Body of pancreas (tissue), 4 donors: Measurements from ENCODE around the gene SDCBP2. TPM values are rescaled to one million over a fixed set of nuclear protein-coding genes. Genes with fewer than 3 reads are reported as not detected.

ENCODE experiments used
- ATAC-seq: fragments of 150-250 bp; one replicate; pipeline ENCODE4 v1.9.1; 2016
- DNase-seq, 4 donors: peaks; one replicate each; pipeline ENCODE4 v3.0.0-alpha.2; 2019
- H3K27ac ChIP-seq, 4 donors: fragments of 200-600 bp; sonication (generic); 1 replicate in 3 of 4; 2 replicates in 1 of 4; pipeline versions ENCODE4 v1.5.1 to v1.6.1; 2016 to 2019; ENCODE audit warnings: mild to moderate bottlenecking in 1 of 4, mixed read lengths in 1 of 4, moderate library complexity in 1 of 4
- H3K27me3 ChIP-seq, 2 donors: fragments of 200-600 bp; sonication (generic); one replicate each; pipeline ENCODE4 v1.6.0; 2016; ENCODE audit warnings: mild to moderate bottlenecking in 1 of 2
- H3K36me3 ChIP-seq, 2 donors: fragments of 200-600 bp; sonication (generic); replicated peaks in 1 of 2; 2 replicates each; pipeline ENCODE4 v1.5.1; 2016; ENCODE audit warnings: low read depth in 2 of 2; ENCODE audit not compliant: insufficient read depth in 1 of 2
- H3K4me1 ChIP-seq: fragments of 200-600 bp; sonication (generic); one replicate; pipeline ENCODE4 v1.6.0; 2016
- H3K4me3 ChIP-seq, 2 donors: fragments of 200-600 bp; sonication (generic); 1 replicate in 1 of 2; 2 replicates in 1 of 2; pipeline ENCODE4 v1.5.1; 2016 to 2019
- H3K9me3 ChIP-seq, 3 donors: fragments of 200-600 bp; sonication (generic); 1 replicate in 2 of 3; 2 replicates in 1 of 3; pipeline ENCODE4 v1.5.1; 2016
- POLR2A ChIP-seq, 3 donors: fragments of 450-650 bp; IDR thresholded peaks; one replicate each; pipeline ENCODE4 v1.6.1; 2016; ENCODE audit warnings: antibody characterized with exemption in 3 of 3, mild to moderate bottlenecking in 2 of 3
- WGBS, 2 donors: methylation state at CpG; one replicate each; pipeline ENCODE4 v1.1.5; 2017; 5-methylcytosine and 5-hydroxymethylcytosine counted together
- intact Hi-C: fragments of 100-400 bp; cut with DNase I; formaldehyde crosslinking; loops from one replicate; pipeline ENCODE4 v1.15.1; 2023
- total RNA-seq, 2 donors: library from RNA; depleted of rRNA; stranded (reverse); fragments of >200 nt; gene quantifications; one replicate each; pipeline ENCODE4 v1.1.0, GENCODE V29; 2016
- TF ChIP-seq, protein P1 (sequence below), 7 experiments: fragments of 450-650 bp in 4 of 7; fragments of 200-600 bp in 3 of 7; sonication (generic) in 3 of 7; IDR thresholded peaks; one replicate each; pipeline ENCODE4 v1.5.1; 2016 to 2019; ENCODE audit warnings: antibody characterized with exemption in 7 of 7

Gene SDCBP2
- total RNA-seq, 2 donors from 2014 or later = 14.8 to 20.0 TPM

DNA sequence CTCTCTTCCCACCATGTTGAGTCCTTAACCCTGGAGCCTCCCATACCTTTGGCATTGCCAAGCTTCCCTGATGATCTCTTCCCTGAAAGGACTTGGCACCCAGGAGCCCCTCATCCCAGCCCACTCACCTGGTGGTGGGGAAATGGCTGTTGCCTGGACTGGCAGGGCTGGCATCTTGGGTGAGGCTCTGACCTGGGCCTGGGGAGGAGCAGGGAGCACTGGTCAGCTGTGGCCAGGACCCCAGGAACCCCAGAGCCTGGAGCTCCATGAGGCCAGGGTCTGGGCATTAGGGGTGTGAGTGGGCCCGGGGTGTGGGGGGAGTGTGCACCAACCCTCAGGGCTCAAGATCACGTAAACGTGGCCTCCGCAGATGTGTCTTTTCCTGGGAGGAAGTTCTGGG is 9.5 kb downstream of the SDCBP2 start:
- Histone ChIP-seq H3K27me3 (no peaks in the 10 kb centered on the region), H3K4me3 (no peak overlapping the region), H3K36me3 (no peaks in the 10 kb centered on the region), H3K9me3 (no peaks in the 10 kb centered on the region), H3K27ac (no peak overlapping the region), H3K4me1 (no peaks in the 10 kb centered on the region)
- ATAC-seq (no peak), DNase-seq (no peak)
- intact Hi-C loops = no loop called here
- TF ChIP-seq, protein P1, sequence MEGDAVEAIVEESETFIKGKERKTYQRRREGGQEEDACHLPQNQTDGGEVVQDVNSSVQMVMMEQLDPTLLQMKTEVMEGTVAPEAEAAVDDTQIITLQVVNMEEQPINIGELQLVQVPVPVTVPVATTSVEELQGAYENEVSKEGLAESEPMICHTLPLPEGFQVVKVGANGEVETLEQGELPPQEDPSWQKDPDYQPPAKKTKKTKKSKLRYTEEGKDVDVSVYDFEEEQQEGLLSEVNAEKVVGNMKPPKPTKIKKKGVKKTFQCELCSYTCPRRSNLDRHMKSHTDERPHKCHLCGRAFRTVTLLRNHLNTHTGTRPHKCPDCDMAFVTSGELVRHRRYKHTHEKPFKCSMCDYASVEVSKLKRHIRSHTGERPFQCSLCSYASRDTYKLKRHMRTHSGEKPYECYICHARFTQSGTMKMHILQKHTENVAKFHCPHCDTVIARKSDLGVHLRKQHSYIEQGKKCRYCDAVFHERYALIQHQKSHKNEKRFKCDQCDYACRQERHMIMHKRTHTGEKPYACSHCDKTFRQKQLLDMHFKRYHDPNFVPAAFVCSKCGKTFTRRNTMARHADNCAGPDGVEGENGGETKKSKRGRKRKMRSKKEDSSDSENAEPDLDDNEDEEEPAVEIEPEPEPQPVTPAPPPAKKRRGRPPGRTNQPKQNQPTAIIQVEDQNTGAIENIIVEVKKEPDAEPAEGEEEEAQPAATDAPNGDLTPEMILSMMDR (IDR thresholded peaks at IDR 0.05) = no peak
- TF ChIP-seq POLR2A (IDR thresholded peaks at IDR 0.05) = no peak
- 74 to 80% methylated on average over 3 to 4 of the region's 4 CpGs for WGBS, 2 donors

DNA sequence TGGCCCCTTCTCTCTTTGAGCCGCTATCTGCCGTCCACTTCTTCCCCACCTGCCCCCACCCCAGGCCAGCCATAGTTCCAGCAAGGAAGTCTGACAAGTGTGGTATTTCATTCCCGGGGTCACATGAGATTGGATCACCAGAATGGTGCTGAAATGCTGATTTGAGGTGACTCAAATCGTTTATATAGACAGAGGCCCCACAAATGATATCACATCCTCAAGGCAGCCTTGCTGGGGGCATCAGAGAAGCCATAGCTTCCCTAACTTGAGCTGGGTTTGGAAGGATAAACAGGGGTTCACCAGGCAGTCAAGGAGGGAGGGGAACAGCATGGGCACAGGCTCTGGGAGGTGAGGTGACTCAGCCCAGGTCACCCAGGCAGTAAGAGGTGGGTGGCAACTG is 9.9 kb downstream of the SDCBP2 start:
- WGBS, 2 donors = 65 to 78% methylated on average over 4 of the region's 4 CpGs
- ATAC-seq = no peak
- H3K4me3 ChIP-seq = no peak overlapping the region
- no peak overlapping the region for H3K27ac ChIP-seq
- intact Hi-C loops = no loop called here
- no peaks in the 10 kb centered on the region for H3K27me3 ChIP-seq
- no peaks in the 10 kb centered on the region for H3K36me3 ChIP-seq
- TF ChIP-seq, protein P1 (IDR thresholded peaks at IDR 0.05) = no peak
- no peak for TF ChIP-seq POLR2A (IDR thresholded peaks at IDR 0.05)
- no peaks in the 10 kb centered on the region for H3K9me3 ChIP-seq
- no peaks in the 10 kb centered on the region for H3K4me1 ChIP-seq
- no peak for DNase-seq

DNA sequence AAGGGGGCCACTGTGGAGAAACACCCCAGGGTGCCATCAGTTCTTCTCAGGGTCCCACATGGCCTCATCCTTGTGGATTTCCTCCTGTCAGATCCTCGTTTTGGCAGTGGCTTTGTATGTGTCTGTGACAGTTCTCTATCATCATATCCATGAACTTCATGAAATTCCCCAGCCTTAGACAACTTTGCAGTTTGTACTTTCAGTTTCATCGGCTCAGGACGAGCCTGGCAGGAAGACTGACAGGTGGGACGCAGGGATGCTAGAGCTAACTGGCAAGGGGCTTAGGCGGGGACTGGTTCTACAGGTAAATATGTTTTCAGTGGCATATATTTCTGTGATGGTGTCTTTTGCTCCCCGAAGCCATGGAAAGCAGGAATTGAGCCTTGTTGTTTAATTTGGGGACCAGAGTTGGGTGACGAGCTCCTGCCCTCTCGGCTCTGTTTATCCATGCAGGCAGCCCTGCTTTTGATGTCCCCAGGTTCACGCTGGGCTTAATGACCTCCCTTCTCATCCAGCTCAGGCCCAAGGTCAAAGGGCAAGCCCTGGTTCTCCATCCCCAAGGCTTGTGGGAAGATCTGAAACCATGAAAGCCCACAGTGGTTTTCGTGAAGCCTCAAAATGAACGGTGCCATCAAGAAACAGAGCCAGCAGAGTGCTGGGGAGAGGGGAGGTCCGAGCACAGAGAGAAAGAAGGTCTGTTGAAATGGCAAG is 11.2 kb downstream of the SDCBP2 start:
- DNase-seq = no peak
- intact Hi-C loops = no loop called here
- H3K9me3 ChIP-seq = no peaks in the 10 kb centered on the region
- no peak for TF ChIP-seq POLR2A (IDR thresholded peaks at IDR 0.05)
- TF ChIP-seq, protein P1 (IDR thresholded peaks at IDR 0.05) = no peak
- H3K27me3 ChIP-seq = no peaks in the 10 kb centered on the region
- no peak overlapping the region for H3K27ac ChIP-seq
- H3K4me1 ChIP-seq = peaks cover 8% of the 10 kb centered on the region
- no peak overlapping the region for H3K4me3 ChIP-seq
- 50 to 62% methylated on average over 12 of the region's 12 CpGs for WGBS, 2 donors
- no peak for ATAC-seq
- no peaks in the 10 kb centered on the region for H3K36me3 ChIP-seq

DNA sequence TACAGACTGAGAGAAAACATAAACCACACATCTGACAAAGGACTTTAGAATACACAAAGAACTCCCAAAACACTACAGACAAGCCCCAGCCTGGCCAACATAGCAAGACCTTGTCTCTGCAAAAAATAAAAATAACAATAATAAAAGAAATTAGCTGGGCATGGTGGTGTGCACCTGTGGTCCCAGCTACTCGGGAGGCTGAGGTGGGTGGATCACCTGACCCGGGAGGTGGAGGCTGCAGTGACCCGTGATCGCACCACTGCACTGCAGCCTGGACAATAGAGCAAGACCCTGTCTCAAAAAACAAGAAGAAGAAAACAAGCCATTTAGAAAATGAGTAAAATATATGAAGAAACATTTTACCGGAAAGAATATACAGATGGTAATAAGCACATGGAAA is 13.1 kb downstream of the SDCBP2 start:
- intact Hi-C loops = no loop called here
- Histone ChIP-seq H3K9me3 (no peaks in the 10 kb centered on the region), H3K27me3 (no peaks in the 10 kb centered on the region), H3K4me1 (peaks cover 8% of the 10 kb centered on the region), H3K27ac (no peak overlapping the region), H3K36me3 (peaks cover 0 to 2% of the 10 kb centered on the region in 2 donors), H3K4me3 (no peak overlapping the region)
- no peak for ATAC-seq
- WGBS, 2 donors = 76 to 86% methylated on average over 5 of the region's 5 CpGs
- no peak for TF ChIP-seq POLR2A (IDR thresholded peaks at IDR 0.05)
- TF ChIP-seq, protein P1 (IDR thresholded peaks at IDR 0.05) = no peak
- no peak for DNase-seq
